ENCODE results near the gene OR12D2.

- TF ChIP-seq, protein P1, sequence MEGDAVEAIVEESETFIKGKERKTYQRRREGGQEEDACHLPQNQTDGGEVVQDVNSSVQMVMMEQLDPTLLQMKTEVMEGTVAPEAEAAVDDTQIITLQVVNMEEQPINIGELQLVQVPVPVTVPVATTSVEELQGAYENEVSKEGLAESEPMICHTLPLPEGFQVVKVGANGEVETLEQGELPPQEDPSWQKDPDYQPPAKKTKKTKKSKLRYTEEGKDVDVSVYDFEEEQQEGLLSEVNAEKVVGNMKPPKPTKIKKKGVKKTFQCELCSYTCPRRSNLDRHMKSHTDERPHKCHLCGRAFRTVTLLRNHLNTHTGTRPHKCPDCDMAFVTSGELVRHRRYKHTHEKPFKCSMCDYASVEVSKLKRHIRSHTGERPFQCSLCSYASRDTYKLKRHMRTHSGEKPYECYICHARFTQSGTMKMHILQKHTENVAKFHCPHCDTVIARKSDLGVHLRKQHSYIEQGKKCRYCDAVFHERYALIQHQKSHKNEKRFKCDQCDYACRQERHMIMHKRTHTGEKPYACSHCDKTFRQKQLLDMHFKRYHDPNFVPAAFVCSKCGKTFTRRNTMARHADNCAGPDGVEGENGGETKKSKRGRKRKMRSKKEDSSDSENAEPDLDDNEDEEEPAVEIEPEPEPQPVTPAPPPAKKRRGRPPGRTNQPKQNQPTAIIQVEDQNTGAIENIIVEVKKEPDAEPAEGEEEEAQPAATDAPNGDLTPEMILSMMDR (tag by site-specific recombination; IDR thresholded peaks at IDR 0.05): no peak
- no peak for TF ChIP-seq TCF7L2 (IDR thresholded peaks at IDR 0.05; ENCODE audit: borderline replicate concordance, low read depth, low read length)
- TF ChIP-seq ZNF777 (tag by site-specific recombination; IDR thresholded peaks at IDR 0.05; ENCODE audit: borderline replicate concordance): no peak
- TF ChIP-seq ZNF426 (tag by site-specific recombination; IDR thresholded peaks at IDR 0.05): no peak
- TF ChIP-seq, protein P2, sequence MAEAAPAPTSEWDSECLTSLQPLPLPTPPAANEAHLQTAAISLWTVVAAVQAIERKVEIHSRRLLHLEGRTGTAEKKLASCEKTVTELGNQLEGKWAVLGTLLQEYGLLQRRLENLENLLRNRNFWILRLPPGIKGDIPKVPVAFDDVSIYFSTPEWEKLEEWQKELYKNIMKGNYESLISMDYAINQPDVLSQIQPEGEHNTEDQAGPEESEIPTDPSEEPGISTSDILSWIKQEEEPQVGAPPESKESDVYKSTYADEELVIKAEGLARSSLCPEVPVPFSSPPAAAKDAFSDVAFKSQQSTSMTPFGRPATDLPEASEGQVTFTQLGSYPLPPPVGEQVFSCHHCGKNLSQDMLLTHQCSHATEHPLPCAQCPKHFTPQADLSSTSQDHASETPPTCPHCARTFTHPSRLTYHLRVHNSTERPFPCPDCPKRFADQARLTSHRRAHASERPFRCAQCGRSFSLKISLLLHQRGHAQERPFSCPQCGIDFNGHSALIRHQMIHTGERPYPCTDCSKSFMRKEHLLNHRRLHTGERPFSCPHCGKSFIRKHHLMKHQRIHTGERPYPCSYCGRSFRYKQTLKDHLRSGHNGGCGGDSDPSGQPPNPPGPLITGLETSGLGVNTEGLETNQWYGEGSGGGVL (tag by site-specific recombination; IDR thresholded peaks at IDR 0.05): no peak
- TF ChIP-seq, protein P3, sequence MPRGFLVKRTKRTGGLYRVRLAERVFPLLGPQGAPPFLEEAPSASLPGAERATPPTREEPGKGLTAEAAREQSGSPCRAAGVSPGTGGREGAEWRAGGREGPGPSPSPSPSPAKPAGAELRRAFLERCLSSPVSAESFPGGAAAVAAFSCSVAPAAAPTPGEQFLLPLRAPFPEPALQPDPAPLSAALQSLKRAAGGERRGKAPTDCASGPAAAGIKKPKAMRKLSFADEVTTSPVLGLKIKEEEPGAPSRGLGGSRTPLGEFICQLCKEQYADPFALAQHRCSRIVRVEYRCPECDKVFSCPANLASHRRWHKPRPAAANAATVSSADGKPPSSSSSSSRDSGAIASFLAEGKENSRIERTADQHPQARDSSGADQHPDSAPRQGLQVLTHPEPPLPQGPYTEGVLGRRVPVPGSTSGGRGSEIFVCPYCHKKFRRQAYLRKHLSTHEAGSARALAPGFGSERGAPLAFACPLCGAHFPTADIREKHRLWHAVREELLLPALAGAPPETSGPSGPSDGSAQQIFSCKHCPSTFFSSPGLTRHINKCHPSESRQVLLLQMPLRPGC (tag by site-specific recombination; IDR thresholded peaks at IDR 0.05): no peak
- TF ChIP-seq ZNF658 (tag by site-specific recombination; IDR thresholded peaks at IDR 0.05): no peak
- TF ChIP-seq, protein P4, sequence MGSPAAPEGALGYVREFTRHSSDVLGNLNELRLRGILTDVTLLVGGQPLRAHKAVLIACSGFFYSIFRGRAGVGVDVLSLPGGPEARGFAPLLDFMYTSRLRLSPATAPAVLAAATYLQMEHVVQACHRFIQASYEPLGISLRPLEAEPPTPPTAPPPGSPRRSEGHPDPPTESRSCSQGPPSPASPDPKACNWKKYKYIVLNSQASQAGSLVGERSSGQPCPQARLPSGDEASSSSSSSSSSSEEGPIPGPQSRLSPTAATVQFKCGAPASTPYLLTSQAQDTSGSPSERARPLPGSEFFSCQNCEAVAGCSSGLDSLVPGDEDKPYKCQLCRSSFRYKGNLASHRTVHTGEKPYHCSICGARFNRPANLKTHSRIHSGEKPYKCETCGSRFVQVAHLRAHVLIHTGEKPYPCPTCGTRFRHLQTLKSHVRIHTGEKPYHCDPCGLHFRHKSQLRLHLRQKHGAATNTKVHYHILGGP (tag by site-specific recombination; IDR thresholded peaks at IDR 0.05): no peak
- TF ChIP-seq, protein P5, sequence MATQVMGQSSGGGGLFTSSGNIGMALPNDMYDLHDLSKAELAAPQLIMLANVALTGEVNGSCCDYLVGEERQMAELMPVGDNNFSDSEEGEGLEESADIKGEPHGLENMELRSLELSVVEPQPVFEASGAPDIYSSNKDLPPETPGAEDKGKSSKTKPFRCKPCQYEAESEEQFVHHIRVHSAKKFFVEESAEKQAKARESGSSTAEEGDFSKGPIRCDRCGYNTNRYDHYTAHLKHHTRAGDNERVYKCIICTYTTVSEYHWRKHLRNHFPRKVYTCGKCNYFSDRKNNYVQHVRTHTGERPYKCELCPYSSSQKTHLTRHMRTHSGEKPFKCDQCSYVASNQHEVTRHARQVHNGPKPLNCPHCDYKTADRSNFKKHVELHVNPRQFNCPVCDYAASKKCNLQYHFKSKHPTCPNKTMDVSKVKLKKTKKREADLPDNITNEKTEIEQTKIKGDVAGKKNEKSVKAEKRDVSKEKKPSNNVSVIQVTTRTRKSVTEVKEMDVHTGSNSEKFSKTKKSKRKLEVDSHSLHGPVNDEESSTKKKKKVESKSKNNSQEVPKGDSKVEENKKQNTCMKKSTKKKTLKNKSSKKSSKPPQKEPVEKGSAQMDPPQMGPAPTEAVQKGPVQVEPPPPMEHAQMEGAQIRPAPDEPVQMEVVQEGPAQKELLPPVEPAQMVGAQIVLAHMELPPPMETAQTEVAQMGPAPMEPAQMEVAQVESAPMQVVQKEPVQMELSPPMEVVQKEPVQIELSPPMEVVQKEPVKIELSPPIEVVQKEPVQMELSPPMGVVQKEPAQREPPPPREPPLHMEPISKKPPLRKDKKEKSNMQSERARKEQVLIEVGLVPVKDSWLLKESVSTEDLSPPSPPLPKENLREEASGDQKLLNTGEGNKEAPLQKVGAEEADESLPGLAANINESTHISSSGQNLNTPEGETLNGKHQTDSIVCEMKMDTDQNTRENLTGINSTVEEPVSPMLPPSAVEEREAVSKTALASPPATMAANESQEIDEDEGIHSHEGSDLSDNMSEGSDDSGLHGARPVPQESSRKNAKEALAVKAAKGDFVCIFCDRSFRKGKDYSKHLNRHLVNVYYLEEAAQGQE (tag by site-specific recombination; IDR thresholded peaks at IDR 0.05): no peak
- TF ChIP-seq PRDM1 (tag by site-specific recombination; IDR thresholded peaks at IDR 0.05): no peak
- TF ChIP-seq ZFP41 (tag by site-specific recombination; IDR thresholded peaks at IDR 0.05; ENCODE audit: borderline replicate concordance): no peak
These were observed 31.2 kb downstream of the OR12D2 start for GRCh38 chr6:29426654-29427053.

All from HEK293 (cell line).